H1 (cell line): Measurements from ENCODE around the gene SLC2A8. TPM values are rescaled to one million over a fixed set of nuclear protein-coding genes. Genes with fewer than 3 reads are reported as not detected.

Experiments used
- CTCF ChIA-PET: fragments of 300-600 bp; sonication (Branson Sonifier 250); formaldehyde crosslinking; loops from one replicate; lab custom pipeline; 2021; ENCODE audit not compliant: partially characterized antibody; lab: Charles Lee
- POLR2A ChIA-PET: fragments of 300-600 bp; sonication (Branson Sonifier 250); formaldehyde crosslinking; loops from one replicate; lab custom pipeline; 2021; ENCODE audit warnings: inconsistent platforms; ENCODE audit not compliant: partially characterized antibody; lab: Charles Lee
- DNase-seq, 2 experiments: peaks; one replicate each; pipeline versions ENCODE4 v3.0.0 to v3.0.0-alpha.2; 2010 to 2022; ENCODE audit warnings: low spot score in 2 of 2, low read depth in 1 of 2, mixed read lengths in 1 of 2
- FAIRE-seq: peaks from 2 replicates; lab custom pipeline; 2011; peaks lifted over from hg19 to GRCh38; lab: Jason Lieb, UNC
- H2AFZ ChIP-seq: 2 replicates; pipeline ENCODE4 v1.8.1; 2012; ENCODE audit warnings: low read length, inconsistent platforms
- H2AK5ac ChIP-seq: 2 replicates; pipeline ENCODE4 v1.6.1; 2013; ENCODE audit warnings: low read depth, low read length
- H2BK120ac ChIP-seq: replicated peaks from 2 replicates; pipeline ENCODE3; 2013; ENCODE audit warnings: low read depth, low read length, inconsistent platforms
- H2BK12ac ChIP-seq: 2 replicates; pipeline ENCODE4 v1.6.1; 2013; ENCODE audit warnings: low read depth, low read length
- H2BK15ac ChIP-seq: 2 replicates; pipeline ENCODE4 v1.6.1; 2013; ENCODE audit warnings: low read length
- H2BK20ac ChIP-seq: 2 replicates; pipeline ENCODE4 v1.6.1; 2013; ENCODE audit warnings: low read length
- H2BK5ac ChIP-seq: 2 replicates; pipeline ENCODE4 v1.6.1; 2013; ENCODE audit warnings: low read depth, low read length
- H3K14ac ChIP-seq: 2 replicates; pipeline ENCODE4 v1.6.1; 2013; ENCODE audit warnings: inconsistent platforms; ENCODE audit not compliant: insufficient read length
- H3K18ac ChIP-seq: 2 replicates; pipeline ENCODE4 v1.6.1; 2013; ENCODE audit warnings: low read length; ENCODE audit errors: extremely low read depth
- H3K23ac ChIP-seq: 2 replicates; pipeline ENCODE4 v1.6.1; 2013; ENCODE audit warnings: inconsistent platforms; ENCODE audit not compliant: insufficient read length
- H3K23me2 ChIP-seq: 2 replicates; pipeline ENCODE4 v1.6.1; 2013; ENCODE audit warnings: low read depth, low read length
- H3K27ac ChIP-seq: 2 replicates; pipeline ENCODE4 v1.6.1; 2011; ENCODE audit warnings: low read depth, low read length, inconsistent platforms
- H3K27me3 ChIP-seq, 4 experiments: replicated peaks in 1 of 4; 1 replicate in 1 of 4; 2 replicates in 3 of 4; pipeline versions ENCODE4 v1.6.1 to v1.8.1; 2011 to 2013; ENCODE audit warnings: low read length in 3 of 4, mild to moderate bottlenecking in 3 of 4, inconsistent platforms in 2 of 4, mixed read lengths in 2 of 4, moderate library complexity in 1 of 4; ENCODE audit not compliant: control insufficient read depth in 3 of 4, insufficient read depth in 3 of 4; ENCODE audit errors: extremely low read depth in 1 of 4
- H3K36me3 ChIP-seq, 4 experiments: 2 replicates each; pipeline versions ENCODE4 v1.6.1 to v1.8.1; 2011 to 2013; ENCODE audit warnings: mild to moderate bottlenecking in 4 of 4, low read length in 3 of 4, moderate library complexity in 2 of 4, control low read depth in 1 of 4, inconsistent platforms in 1 of 4; ENCODE audit not compliant: insufficient read depth in 4 of 4, control insufficient read depth in 2 of 4
- H3K4ac ChIP-seq: replicated peaks from 2 replicates; pipeline ENCODE3; 2013; ENCODE audit warnings: low read length, low read depth, mixed read lengths, inconsistent platforms; ENCODE audit not compliant: insufficient read length
- H3K4me1 ChIP-seq, 4 experiments: replicated peaks in 1 of 4; 1 replicate in 1 of 4; 2 replicates in 3 of 4; pipeline versions ENCODE4 v1.6.1 to v1.8.1; 2011 to 2013; ENCODE audit warnings: low read length in 3 of 4, inconsistent platforms in 2 of 4, mixed read lengths in 1 of 4; ENCODE audit not compliant: insufficient read depth in 4 of 4, control insufficient read depth in 3 of 4
- H3K4me2 ChIP-seq, 2 experiments: 2 replicates each; pipeline versions ENCODE4 v1.6.1 to v1.8.1; 2011 to 2013; ENCODE audit warnings: low read depth in 2 of 2, low read length in 2 of 2, control low read depth in 1 of 2, inconsistent platforms in 1 of 2, mild to moderate bottlenecking in 1 of 2; ENCODE audit not compliant: insufficient read depth in 1 of 2
- H3K4me3 ChIP-seq, 4 experiments: fragments of 200-600, 300-600 bp in 1 of 4; sonication (generic), shearing (Covaris generic), sonication (Bioruptor Twin) in 1 of 4; 2 replicates each; pipeline versions ENCODE4 v1.5.1 to v1.8.1; 2011 to 2016; ENCODE audit warnings: low read length in 4 of 4, low read depth in 3 of 4, control low read depth in 2 of 4, inconsistent platforms in 2 of 4, mild to moderate bottlenecking in 2 of 4, mixed read lengths in 1 of 4, moderate library complexity in 1 of 4; ENCODE audit not compliant: insufficient read depth in 2 of 4; ENCODE audit errors: extremely low read depth in 1 of 4
- H3K56ac ChIP-seq: replicated peaks from 2 replicates; pipeline ENCODE3; 2013; ENCODE audit warnings: low read depth, mild to moderate bottlenecking, mixed read lengths, low read length, inconsistent platforms; ENCODE audit not compliant: insufficient read length
- H3K79me1 ChIP-seq: 2 replicates; pipeline ENCODE4 v1.6.1; 2013; ENCODE audit warnings: low read depth, low read length, control low read depth
- H3K79me2 ChIP-seq, 2 experiments: 2 replicates each; pipeline versions ENCODE4 v1.6.1 to v1.8.1; 2012 to 2013; ENCODE audit warnings: low read length in 2 of 2, mild to moderate bottlenecking in 2 of 2, inconsistent platforms in 1 of 2; ENCODE audit not compliant: insufficient read depth in 2 of 2, control insufficient read depth in 1 of 2
- H3K9ac ChIP-seq, 4 experiments: replicated peaks in 1 of 4; 1 replicate in 1 of 4; 2 replicates in 3 of 4; pipeline versions ENCODE4 v1.6.1 to v1.8.1; 2011 to 2013; ENCODE audit warnings: low read depth in 3 of 4, low read length in 3 of 4, control low read depth in 2 of 4, mild to moderate bottlenecking in 2 of 4, moderate library complexity in 2 of 4, inconsistent platforms in 1 of 4; ENCODE audit errors: extremely low read depth in 1 of 4
- H3K9me3 ChIP-seq, 2 experiments: 2 replicates each; pipeline versions ENCODE4 v1.6.1 to v1.8.1; 2012 to 2013; ENCODE audit warnings: mild to moderate bottlenecking in 2 of 2, moderate library complexity in 2 of 2, control low read depth in 1 of 2, inconsistent platforms in 1 of 2, low read depth in 1 of 2, low read length in 1 of 2, mixed read lengths in 1 of 2; ENCODE audit not compliant: insufficient read depth in 2 of 2
- H4K20me1 ChIP-seq, 2 experiments: replicated peaks in 1 of 2; 2 replicates each; pipeline versions ENCODE3 to v1.8.1; 2011 to 2013; ENCODE audit warnings: inconsistent platforms in 2 of 2, low read length in 2 of 2, mild to moderate bottlenecking in 1 of 2; ENCODE audit not compliant: insufficient read depth in 2 of 2, control insufficient read depth in 1 of 2
- H4K5ac ChIP-seq: 2 replicates; pipeline ENCODE4 v1.6.1; 2013; ENCODE audit warnings: low read length, low read depth, mixed read lengths, inconsistent platforms; ENCODE audit not compliant: insufficient read length
- H4K8ac ChIP-seq: 2 replicates; pipeline ENCODE4 v1.8.0; 2013; ENCODE audit warnings: mild to moderate bottlenecking, moderate library complexity, low read length, inconsistent platforms; ENCODE audit not compliant: insufficient read depth; ENCODE audit errors: extremely low read depth
- H4K91ac ChIP-seq: replicated peaks from 2 replicates; pipeline ENCODE3; 2013; ENCODE audit warnings: low read length, mixed read lengths, inconsistent platforms; ENCODE audit not compliant: insufficient read length
- BRCA1 ChIP-seq: IDR thresholded peaks from 2 replicates; pipeline ENCODE4 v1.6.1; 2012; ENCODE audit warnings: low read depth, low read length, improper control_type of control experiment
- E2F6 ChIP-seq: IDR thresholded peaks from 2 replicates; pipeline ENCODE4 v1.6.1; 2012; ENCODE audit warnings: inconsistent platforms
- EP300 ChIP-seq, 2 experiments: IDR thresholded peaks; 1 replicate in 1 of 2; 2 replicates in 1 of 2; pipeline ENCODE4 v1.6.1; 2011 to 2012; ENCODE audit warnings: low read depth in 2 of 2, low read length in 2 of 2, mild to moderate bottlenecking in 2 of 2, borderline replicate concordance in 1 of 2, inconsistent platforms in 1 of 2, moderate library complexity in 1 of 2
- FOSL1 ChIP-seq: IDR thresholded peaks from 2 replicates; pipeline ENCODE4 v1.6.1; 2011; ENCODE audit warnings: mild to moderate bottlenecking, low read depth, low read length, moderate library complexity; ENCODE audit not compliant: insufficient read depth
- KDM4A ChIP-seq: IDR thresholded peaks from one replicate; pipeline ENCODE4 v1.7.1; 2012; ENCODE audit warnings: low read depth, mild to moderate bottlenecking, moderate library complexity, low read length, inconsistent platforms; ENCODE audit not compliant: severe bottlenecking
- NANOG ChIP-seq: IDR thresholded peaks from 2 replicates; pipeline ENCODE4 v1.6.1; 2011; ENCODE audit warnings: low read length, low read depth, mild to moderate bottlenecking, inconsistent platforms; ENCODE audit not compliant: insufficient read depth, poor library complexity, severe bottlenecking
- RNF2 ChIP-seq: fragments of 200-900, 300-1000 bp; sonication (generic); IDR thresholded peaks from 2 replicates; pipeline ENCODE4 v1.7.1; 2016; ENCODE audit warnings: borderline replicate concordance, low read depth, mild to moderate bottlenecking, antibody characterized with exemption, low read length; ENCODE audit not compliant: poor library complexity, severe bottlenecking; ENCODE audit errors: missing control alignments
- SP1 ChIP-seq: IDR thresholded peaks from 2 replicates; pipeline ENCODE4 v1.6.1; 2011; ENCODE audit warnings: low read depth, low read length
- SP2 ChIP-seq: IDR thresholded peaks from 2 replicates; pipeline ENCODE4 v1.6.1; 2012; ENCODE audit warnings: mild to moderate bottlenecking, low read length, inconsistent platforms
- TEAD4 ChIP-seq: IDR thresholded peaks from 2 replicates; pipeline ENCODE4 v1.6.1; 2012; ENCODE audit warnings: low read depth, low read length, inconsistent platforms, mixed read lengths
- WGBS, 2 experiments: shearing (Covaris generic) in 1 of 2; methylation state at CpG; one replicate each; pipeline versions ENCODE4 v1.1.6 to v1.1.7; 2013 to 2015; ENCODE audit warnings: low lambda C conversion rate in 2 of 2, mixed read lengths in 2 of 2, inconsistent platforms in 1 of 2, low coverage in 1 of 2, missing lambda C conversion rate in 1 of 2; ENCODE audit not compliant: insufficient replicate concordance in 2 of 2, insufficient coverage in 1 of 2, insufficient read length in 1 of 2; ENCODE audit errors: extremely low coverage in 1 of 2, missing lambda C conversion rate in 1 of 2; 5-methylcytosine and 5-hydroxymethylcytosine counted together
- polyA plus RNA-seq, 7 experiments: library from polyadenylated mRNA; depleted of rRNA in 3 of 7; stranded (reverse) in 5 of 7; unstranded in 2 of 7; fragments of >200 nt in 5 of 7; fragments of 200-250 nt in 2 of 7; gene quantifications; 1 replicate in 5 of 7; 2 replicates in 1 of 7; 4 replicates in 1 of 7; pipeline versions ENCODE4 v1.2.1 to v1.2.3, GENCODE V29; 2011 to 2013; ENCODE audit warnings: missing spikeins in 2 of 7, mixed read lengths in 2 of 7
- total RNA-seq: library from RNA; stranded (reverse); fragmentation: NEBNext Ultra II Directional; extraction: Animal tissue kit (Norgen Biotek cat#: 25700); gene quantifications from 2 replicates; pipeline ENCODE4 v1.2.1, GENCODE V29; 2021

SLC2A8 gene
- total and polyA plus RNA-seq, 2 of the 8 experiments (the other 6 are each of a cell fraction or from before 2014, with no cell fraction given): 24.6 to 36.4 TPM

GRCh38 chr9:127389381-127390247 is 7.4 kb upstream of the SLC2A8 start:
- H2BK20ac ChIP-seq: no peak overlapping the region
- no peak overlapping the region for H2AFZ ChIP-seq
- H3K4me1 ChIP-seq: peaks cover 0 to 2% (median 0%) of the 10 kb centered on the region in 4 experiments; a peak in 1 of 7 replicates
- H2BK12ac ChIP-seq: no peak overlapping the region
- no peak overlapping the region for H2BK15ac ChIP-seq
- no peak overlapping the region for H3K23ac ChIP-seq
- no peak overlapping the region for H3K9ac ChIP-seq
- H3K4me2 ChIP-seq: no peak overlapping the region
- H3K4me3 ChIP-seq: no peak overlapping the region
- H3K9me3 ChIP-seq: no peaks in the 10 kb centered on the region
- no peaks in the 10 kb centered on the region; a peak in 1 of 7 replicates for H3K27me3 ChIP-seq
- no peak overlapping the region for H4K91ac ChIP-seq
- H3K79me1 ChIP-seq: no peaks in the 10 kb centered on the region
- no peak overlapping the region for H3K18ac ChIP-seq
- no peak overlapping the region for H2BK5ac ChIP-seq
- no peak overlapping the region for H3K4ac ChIP-seq
- H3K27ac ChIP-seq: no peak overlapping the region
- no peak overlapping the region for H3K14ac ChIP-seq
- no peak overlapping the region for H3K56ac ChIP-seq
- no peaks in the 10 kb centered on the region for H3K79me2 ChIP-seq
- H3K23me2 ChIP-seq: no peaks in the 10 kb centered on the region
- H2AK5ac ChIP-seq: no peak overlapping the region
- no peaks in the 10 kb centered on the region for H4K20me1 ChIP-seq
- CTCF ChIA-PET: interaction anchor here (0.6 to 1.0 kb wide), 2 partner anchors 16 to 35 kb away, joined by 3 to 4 read pairs; no protein-coding TSS in a partner anchor
- H4K5ac ChIP-seq: no peak overlapping the region
- 73% methylated on average over 4 of the region's 4 CpGs; no CpG with 5 or more reads in 1 of the 2 experiments for WGBS, 2 experiments
- POLR2A ChIA-PET: interaction anchor here (0.9 to 2.0 kb wide), 4 partner anchors 10 to 60 kb away, joined by 3 to 6 read pairs (median 5); no protein-coding TSS in a partner anchor
- DNase-seq (no peak), FAIRE-seq (no peak)
- no peak overlapping the region for H4K8ac ChIP-seq
- no peak overlapping the region for H2BK120ac ChIP-seq
- no peaks in the 10 kb centered on the region for H3K36me3 ChIP-seq
- TF ChIP-seq SP2: no peak
- TF ChIP-seq EP300 (IDR thresholded peaks at IDR 0.05; ENCODE audit: borderline replicate concordance in 1 of 2, low read depth in 2 of 2, low read length in 2 of 2): no peak
- TF ChIP-seq SP1: no peak
- TF ChIP-seq BRCA1: no peak
- no peak for TF ChIP-seq RNF2
- TF ChIP-seq FOSL1: no peak
- TF ChIP-seq NANOG: no peak
- no peak for TF ChIP-seq KDM4A
- no peak for TF ChIP-seq E2F6
- no peak for TF ChIP-seq TEAD4
